Activated CD4-positive, alpha-beta T cell treated with anti-CD3 and anti-CD28 coated beads, Interleukin-2, amount 50 U/mL, for 24 hours (primary cell): ENCODE data around the gene ACOX3.

Source experiments
- DNase-seq, 2 donors: peaks; one replicate each; pipeline ENCODE4 v3.0.0-alpha.2; 2020; ENCODE audit warnings: low read depth in 1 of 2, low spot score in 1 of 2

The ACOX3 gene

GRCh38 chr4:8468746-8469535, 28.4 kb upstream of the ACOX3 start:
- DNase-seq: peak; percentile 13 to 24

DNA sequence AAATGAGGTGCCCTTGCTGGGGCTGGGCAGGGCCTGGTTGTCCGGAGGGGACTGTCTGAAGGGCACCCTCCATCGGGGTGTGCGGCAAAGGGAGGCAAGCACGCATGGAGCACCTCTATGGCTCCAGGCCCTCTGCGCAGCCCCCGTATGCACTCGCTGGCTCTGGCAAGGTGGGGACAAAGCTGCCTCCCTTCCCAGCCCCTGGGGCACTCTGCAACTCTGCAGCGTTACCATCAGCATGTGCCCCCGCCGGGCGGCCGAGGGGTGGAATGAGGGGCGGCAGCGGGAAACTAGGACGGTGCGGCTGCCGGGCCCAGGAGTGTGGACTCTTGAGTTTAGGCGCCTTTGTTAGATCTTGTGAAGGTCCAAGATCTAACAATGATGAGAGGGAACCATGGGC, 26.5 kb upstream of the ACOX3 start:
- DNase-seq: no peak

- DNase-seq: no peak
Measured at GRCh38 chr4:8465615-8466611, 25.4 kb upstream of the ACOX3 start.

DNA sequence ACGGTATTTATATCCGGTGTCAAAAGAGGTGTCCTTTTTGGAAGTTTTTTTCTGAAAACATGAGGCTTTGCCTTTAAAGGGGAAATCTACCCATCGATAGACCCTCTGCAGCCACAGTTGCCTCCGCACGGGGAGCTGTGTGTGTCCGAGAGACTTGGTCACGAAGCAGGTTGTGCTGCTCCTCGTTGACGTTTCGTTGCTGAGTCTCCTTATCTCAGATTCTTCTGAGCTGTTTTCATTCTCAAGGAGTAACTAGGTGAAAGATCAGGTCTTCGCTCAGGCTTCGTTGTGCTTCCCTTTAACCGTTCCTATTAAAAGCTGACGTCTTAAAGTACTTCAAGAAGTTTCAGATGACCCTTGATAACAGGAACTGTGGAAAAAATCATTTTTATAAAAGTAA, 23.9 kb upstream of the ACOX3 start:
- DNase-seq: no peak

DNA sequence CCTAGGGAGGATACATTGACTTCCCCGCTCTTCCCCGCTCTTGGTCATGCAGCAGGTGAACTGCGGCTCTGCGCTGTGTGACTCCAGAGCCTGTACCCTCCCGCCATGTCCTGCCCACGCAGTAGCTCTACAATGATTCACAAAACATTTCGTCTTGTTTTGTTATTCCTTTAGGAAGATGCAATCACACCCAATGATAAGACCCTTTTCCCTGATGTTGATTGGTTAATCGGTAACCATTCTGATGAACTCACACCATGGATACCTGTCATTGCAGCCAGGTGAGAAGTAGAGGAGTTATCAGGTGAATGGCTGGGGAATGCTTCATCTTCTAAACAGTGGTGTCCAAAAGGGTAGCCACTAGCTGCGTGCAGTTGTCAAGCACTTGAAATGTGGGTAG, 23.3 kb upstream of the ACOX3 start:
- DNase-seq: no peak

DNA sequence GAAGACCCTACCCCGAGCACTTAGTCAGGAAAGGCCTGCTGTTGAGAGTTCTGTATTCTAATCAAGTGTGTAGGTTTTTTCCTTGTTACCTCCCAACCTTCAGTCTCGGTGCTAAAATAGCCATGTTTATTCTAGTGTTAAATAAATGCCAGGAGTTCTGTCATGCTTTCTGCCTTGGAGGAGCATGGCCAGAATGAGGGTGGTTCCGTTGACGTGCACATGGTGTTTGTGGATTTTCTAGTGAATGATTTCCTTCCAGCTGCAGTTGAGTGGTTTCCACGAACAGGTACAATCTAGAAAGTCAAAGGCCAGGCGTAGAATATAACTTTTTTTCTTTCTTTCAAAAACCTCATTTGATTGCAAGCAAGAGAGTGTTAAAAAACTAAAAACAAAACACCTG, 21.1 kb upstream of the ACOX3 start:
- DNase-seq: no peak

DNA sequence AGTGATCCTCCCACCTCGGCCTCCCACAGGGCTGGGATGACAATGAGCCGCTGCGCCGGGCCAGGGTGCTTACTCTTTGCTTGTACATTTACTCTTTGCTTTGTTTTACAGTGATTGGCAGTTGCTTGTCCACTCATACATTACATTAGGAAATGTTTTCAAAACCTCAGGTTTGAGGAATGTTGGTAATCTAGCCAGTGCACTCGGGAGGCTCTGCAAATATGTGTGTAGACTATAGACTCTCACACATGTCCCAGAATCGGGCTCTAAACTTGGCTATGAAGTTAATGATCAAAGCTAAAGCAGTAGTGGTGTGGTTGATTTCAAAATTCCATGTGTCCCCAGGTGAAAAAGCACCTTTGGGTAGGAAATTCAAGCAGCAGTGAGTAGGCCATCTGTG, 20.6 kb upstream of the ACOX3 start:
- no peak for DNase-seq

GRCh38 chr4:8459867-8460445, 19.4 kb upstream of the ACOX3 start:
- DNase-seq: no peak

DNA sequence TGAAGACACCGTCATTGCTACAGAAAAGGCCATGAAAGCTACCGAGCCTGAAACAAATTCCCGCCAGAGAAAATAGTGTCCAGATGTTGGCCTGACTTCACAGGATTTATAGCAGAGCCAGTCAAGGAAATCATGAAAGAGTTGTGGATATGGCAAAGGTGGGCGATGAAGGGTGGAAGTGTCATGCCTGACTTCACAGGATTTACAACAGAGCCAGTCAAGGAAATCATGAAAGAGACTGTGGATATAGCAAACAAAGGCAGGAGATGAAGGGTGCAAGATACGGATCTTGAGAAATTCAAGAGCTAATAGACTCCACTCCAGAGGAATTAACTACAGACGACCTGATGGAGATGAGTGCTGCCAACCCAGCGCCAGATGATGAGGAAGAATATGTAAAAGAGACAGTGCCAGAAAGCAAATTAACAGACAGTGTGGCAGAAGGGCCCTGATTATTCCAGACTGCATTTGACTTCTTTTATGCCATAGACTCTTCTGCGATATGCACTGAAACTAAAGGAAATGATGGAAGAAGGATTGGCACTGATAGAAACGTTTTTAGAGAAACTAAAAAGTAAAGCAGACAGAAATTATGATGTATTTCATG, 17.2 kb upstream of the ACOX3 start:
- DNase-seq: no peak

- DNase-seq: no peak
Measured at GRCh38 chr4:8453957-8454356, 13.4 kb upstream of the ACOX3 start.

DNA sequence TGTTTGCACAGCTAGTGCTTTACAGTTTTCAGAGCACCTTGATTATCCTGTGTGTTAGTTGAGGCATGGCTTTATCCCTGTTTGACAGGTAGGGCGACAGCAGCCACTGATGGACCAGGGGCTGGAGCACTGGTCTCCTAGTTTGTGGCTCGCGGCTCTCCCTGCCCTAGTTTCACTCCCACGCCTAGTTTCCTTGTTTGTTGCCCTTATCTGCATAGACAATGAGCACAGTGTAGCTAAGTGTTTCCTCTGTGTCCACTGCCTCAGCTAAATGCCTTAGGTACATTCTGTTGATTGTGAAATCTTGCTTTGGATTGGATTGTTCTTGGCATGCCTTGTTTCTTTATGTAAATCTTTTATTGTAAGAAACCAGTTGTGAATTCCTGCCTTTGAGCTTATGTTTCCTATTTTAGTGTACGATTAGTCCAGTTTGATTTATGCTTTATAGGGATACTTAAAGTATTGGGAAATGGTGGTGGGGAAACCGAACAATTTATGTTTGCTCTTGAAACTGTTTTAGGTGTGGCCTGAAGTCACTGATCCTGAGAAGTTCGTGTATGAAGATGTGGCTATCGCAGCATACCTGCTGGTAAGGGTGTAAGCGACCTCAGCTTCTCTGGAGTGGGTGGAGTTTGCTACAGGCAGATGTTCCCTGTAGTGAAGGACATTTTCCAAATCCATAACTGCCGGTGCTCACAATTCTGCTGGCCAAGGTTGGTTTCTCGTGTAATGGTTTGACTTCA, 11.1 kb upstream of the ACOX3 start:
- DNase-seq: no peak

GRCh38 chr4:8446122-8446521, 5.6 kb upstream of the ACOX3 start:
- DNase-seq: no peak

DNA sequence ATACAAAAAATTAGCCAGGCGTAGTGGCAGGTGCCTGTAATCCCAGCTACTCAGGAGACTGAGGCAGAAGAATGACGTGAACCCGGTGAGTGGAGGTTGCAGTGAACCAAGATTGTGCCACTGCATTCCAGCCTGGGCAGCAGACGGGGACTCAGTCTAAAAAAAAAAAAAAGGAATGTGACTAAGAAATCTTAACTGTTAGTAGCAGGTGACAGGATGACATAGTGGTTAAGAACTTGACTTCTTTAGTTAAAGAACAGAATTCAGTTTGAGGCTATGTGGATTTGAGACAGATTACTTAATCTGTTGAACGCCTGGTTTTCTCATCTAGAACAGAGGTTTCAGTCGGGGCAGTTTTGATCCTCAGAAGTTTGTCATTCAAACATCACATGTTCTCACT, 3.3 kb upstream of the ACOX3 start:
- no peak for DNase-seq

DNA sequence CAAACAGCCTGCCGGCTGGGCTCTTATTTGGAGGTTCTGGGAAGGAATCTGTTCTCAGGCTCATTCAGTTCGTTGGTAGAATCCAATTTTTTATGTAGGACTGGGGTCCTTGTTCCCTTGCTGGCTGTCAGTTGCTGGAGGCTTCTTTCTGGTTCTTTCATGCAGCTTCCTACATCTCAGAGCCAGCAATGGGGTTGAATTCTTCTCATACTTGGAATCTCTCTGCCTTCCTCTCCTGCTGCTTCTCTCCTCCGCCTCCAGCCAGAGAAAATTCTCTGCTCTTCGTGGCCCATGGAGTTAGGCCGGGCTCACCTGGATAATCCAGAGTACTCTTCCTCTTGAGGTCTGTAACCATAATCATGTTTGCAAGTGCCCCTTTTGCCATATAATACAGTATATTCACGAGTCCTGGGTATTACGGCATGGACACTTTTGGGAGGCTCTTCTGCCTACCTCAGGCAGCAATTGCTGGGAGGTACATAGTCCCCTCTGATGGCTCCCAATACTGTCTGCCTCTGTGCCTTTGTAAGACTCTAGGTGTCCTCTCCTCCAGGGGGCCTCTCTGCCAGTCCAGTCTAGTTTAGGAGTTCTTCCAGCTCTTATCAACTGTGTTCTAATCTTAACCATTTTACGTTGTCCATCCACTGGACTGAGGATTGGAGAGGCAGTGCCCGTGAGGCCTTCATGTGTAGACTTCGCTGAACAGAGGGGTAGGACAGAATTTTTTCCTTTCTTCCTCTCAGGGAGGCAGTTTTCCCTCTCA, 2.3 kb upstream of the ACOX3 start:
- DNase-seq: no peak

GRCh38 chr4:8441499-8442091, 1.1 kb upstream of the ACOX3 start:
- DNase-seq: no peak

- DNase-seq: peak in 1 of 2 donors; percentile 8
Measured at GRCh38 chr4:8439914-8440491, 520 bp downstream of the ACOX3 start.

DNA sequence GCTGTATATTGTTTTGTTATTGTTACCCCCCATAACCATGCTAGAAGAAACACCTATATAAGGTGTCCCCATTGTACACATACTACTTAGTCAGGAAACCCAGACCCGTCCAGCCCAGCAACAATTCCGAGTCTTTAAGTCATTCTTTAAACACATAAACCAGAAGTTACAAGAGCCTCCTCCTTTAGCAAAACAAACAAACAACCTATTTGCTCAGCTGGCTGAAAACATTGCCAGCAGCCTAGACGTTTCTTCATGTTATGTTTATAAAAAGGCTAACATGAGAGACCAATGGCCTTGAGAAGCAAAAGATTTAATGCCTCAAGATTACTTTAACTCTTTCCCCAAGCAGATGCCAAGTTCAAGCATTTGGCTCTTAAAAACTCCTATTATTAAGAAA, 1.4 kb downstream of the ACOX3 start:
- no peak for DNase-seq

DNA sequence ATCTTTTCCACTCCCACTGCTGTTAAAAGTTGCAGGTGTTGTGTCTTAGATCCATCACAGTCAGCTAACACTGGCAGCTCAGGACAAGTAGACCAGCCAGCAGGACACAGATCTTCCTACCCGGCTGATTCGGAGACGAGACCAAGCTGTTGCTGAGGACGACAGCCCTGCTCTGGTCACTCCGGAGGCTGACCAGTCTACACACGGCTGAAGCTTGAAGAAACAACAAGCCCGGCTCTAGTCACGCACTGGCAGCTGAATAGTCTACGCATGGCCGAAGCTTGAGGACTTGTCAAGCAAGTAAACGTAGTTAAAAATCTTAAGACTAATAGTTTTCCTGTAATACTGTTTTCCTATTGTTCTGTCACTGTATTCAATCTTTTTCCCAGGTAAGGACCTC, 1.8 kb downstream of the ACOX3 start:
- DNase-seq: no peak

DNA sequence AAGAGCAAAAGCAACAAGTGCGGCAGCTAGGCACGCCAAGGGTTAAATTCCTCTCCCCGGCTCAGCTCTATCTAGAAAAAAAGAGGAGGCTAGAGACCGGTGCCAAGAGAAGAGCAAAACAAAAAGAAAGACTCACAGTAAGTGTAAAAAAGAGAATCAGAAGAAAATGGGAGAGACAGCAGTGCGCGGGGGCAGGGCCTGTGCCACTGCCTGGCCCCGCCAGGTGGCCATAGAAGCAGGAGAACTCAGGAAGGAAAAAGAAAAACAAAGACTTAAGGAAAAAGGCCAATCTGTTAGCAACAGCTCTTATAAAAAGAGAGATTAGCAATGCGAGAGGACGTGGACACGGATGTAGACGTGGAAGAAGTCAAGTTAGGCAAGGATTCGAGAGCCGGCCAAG, 3.2 kb downstream of the ACOX3 start:
- no peak for DNase-seq
